ENCODE data around the gene SDCBP2. TPM values are rescaled to one million over a fixed set of nuclear protein-coding genes. Genes with fewer than 3 reads are reported as not detected.

Gene SDCBP2
- total and polyA plus RNA-seq, 2 of the 13 experiments (the other 11 are each of a cell fraction or from before 2014, with no cell fraction given), result 1.2 to 2.4 TPM

GRCh38 chr20:1328680-1329330 is at the start of gene SDCBP2 (continued):
- TF ChIP-seq SMC3 (IDR thresholded peaks at IDR 0.05; ENCODE audit: low read length), result no peak
- peak; percentile 70; the same call in 1 of the 2 replicates for TF ChIP-seq TFAP4 (IDR thresholded peaks at IDR 0.05; ENCODE audit: borderline replicate concordance, low read depth)
- TF ChIP-seq ZNF75D (CRISPR knock-in tag; IDR thresholded peaks at IDR 0.05; ENCODE audit: borderline replicate concordance), result no peak
- TF ChIP-seq ZNF180 (CRISPR knock-in tag; IDR thresholded peaks at IDR 0.05; ENCODE audit: borderline replicate concordance, low read depth), result no peak
- no peak for TF ChIP-seq SMAD1 (CRISPR knock-in tag; IDR thresholded peaks at IDR 0.05; ENCODE audit: borderline replicate concordance, low read depth)
- TF ChIP-seq MTERF4 (CRISPR knock-in tag; IDR thresholded peaks at IDR 0.05), result peak; percentile 65; the same call in 1 of the 2 replicates
- peak; percentile 37; the same call in 1 of the 2 replicates for TF ChIP-seq BORCS8-MEF2B (CRISPR knock-in tag; IDR thresholded peaks at IDR 0.05)
- TF ChIP-seq, protein P1, sequence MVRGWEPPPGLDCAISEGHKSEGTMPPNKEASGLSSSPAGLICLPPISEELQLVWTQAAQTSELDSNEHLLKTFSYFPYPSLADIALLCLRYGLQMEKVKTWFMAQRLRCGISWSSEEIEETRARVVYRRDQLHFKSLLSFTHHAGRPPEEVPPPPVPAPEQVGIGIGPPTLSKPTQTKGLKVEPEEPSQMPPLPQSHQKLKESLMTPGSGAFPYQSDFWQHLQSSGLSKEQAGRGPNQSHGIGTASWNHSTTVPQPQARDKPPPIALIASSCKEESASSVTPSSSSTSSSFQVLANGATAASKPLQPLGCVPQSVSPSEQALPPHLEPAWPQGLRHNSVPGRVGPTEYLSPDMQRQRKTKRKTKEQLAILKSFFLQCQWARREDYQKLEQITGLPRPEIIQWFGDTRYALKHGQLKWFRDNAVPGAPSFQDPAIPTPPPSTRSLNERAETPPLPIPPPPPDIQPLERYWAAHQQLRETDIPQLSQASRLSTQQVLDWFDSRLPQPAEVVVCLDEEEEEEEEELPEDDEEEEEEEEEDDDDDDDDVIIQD (CRISPR knock-in tag; IDR thresholded peaks at IDR 0.05; ENCODE audit: low read depth), result no peak
- 0 out of 2 replicates have a peak, but pooled peaks have one; percentile 5 for TF ChIP-seq MEF2D (CRISPR knock-in tag; IDR thresholded peaks at IDR 0.05)
- TF ChIP-seq TMF1 (CRISPR knock-in tag; IDR thresholded peaks at IDR 0.05; ENCODE audit: low read depth), result peak; percentile 52; the same call in 1 of the 2 replicates
- 0 out of 2 replicates have a peak, but pooled peaks have one; percentile 27 for TF ChIP-seq ZFY (CRISPR knock-in tag; IDR thresholded peaks at IDR 0.05)
- 0 out of 2 replicates have a peak, but pooled peaks have one; percentile 42 for TF ChIP-seq ARHGAP35 (CRISPR knock-in tag; IDR thresholded peaks at IDR 0.05; ENCODE audit: borderline replicate concordance)
- no peak for TF ChIP-seq BHLHE40 (IDR thresholded peaks at IDR 0.05; ENCODE audit: low read length)
- TF ChIP-seq RBFOX2 (IDR thresholded peaks at IDR 0.05; ENCODE audit: low read depth, low read length), result peak; percentile 1; the same call in 1 of the 2 replicates
- no peak for TF ChIP-seq KIAA2018 (CRISPR knock-in tag; IDR thresholded peaks at IDR 0.05; ENCODE audit: borderline replicate concordance)
- TF ChIP-seq E2F2 (CRISPR knock-in tag; IDR thresholded peaks at IDR 0.05; ENCODE audit: borderline replicate concordance), result no peak
